Activated CD8-positive, alpha-beta T cell treated with anti-CD3 and anti-CD28 coated beads for 36 hours (primary cell): ENCODE measurements around the gene GRB10. TPM values are rescaled to one million over a fixed set of nuclear protein-coding genes. Genes with fewer than 3 reads are reported as not detected.

Experiments
- ATAC-seq: fragments of 200-7000 bp; cut with Tn5 transposase; one replicate; pipeline ENCODE4 v1.10.0; 2021; ENCODE audit warnings: mild to moderate bottlenecking, moderate library complexity
- CTCF ChIA-PET: fragments of 350-600 bp; sonication (Branson Sonifier 250); formaldehyde crosslinking; loops from one replicate; lab custom pipeline; 2021; ENCODE audit warnings: antibody characterized with exemption; lab: Charles Lee
- POLR2A ChIA-PET: fragments of 350-600 bp; sonication (Branson Sonifier 250); formaldehyde crosslinking; loops from one replicate; lab custom pipeline; 2021; ENCODE audit warnings: antibody characterized with exemption; lab: Charles Lee
- DNase-seq: peaks from one replicate; pipeline ENCODE4 v3.0.0-alpha.2; 2020
- H3K27ac Mint-ChIP-seq: one replicate; pipeline ENCODE4 v1.8.0; 2021; ENCODE audit warnings: mild to moderate bottlenecking, mixed read lengths
- H3K27me3 Mint-ChIP-seq: one replicate; pipeline ENCODE4 v1.8.0; 2021; ENCODE audit warnings: mixed read lengths
- H3K36me3 Mint-ChIP-seq: one replicate; pipeline ENCODE4 v1.8.0; 2021; ENCODE audit warnings: low read depth, mixed read lengths
- H3K4me1 Mint-ChIP-seq: one replicate; pipeline ENCODE4 v1.8.0; 2021; ENCODE audit warnings: low read depth, mixed read lengths
- H3K4me3 Mint-ChIP-seq: one replicate; pipeline ENCODE4 v1.8.0; 2021; ENCODE audit warnings: mild to moderate bottlenecking, moderate library complexity, mixed read lengths
- H3K9me3 Mint-ChIP-seq: one replicate; pipeline ENCODE4 v1.8.0; 2021; ENCODE audit warnings: mixed read lengths
- intact Hi-C: fragments of 100-400 bp; cut with micrococcal nuclease; formaldehyde crosslinking; loops from one replicate; pipeline ENCODE4 v1.10.0; 2022
- total RNA-seq, 2 experiments: library from RNA; stranded (reverse); gene quantifications; one replicate each; pipeline ENCODE4 v1.2.3, GENCODE V29; 2021
- TF ChIP-seq, protein P1 (sequence below): fragments of 200-600 bp; IDR thresholded peaks from one replicate; pipeline ENCODE4 v1.8.0; 2022; ENCODE audit warnings: antibody characterized with exemption, mild to moderate bottlenecking

The GRB10 gene
- total RNA-seq, 2 experiments from 2014 or later: 5.6 to 6.9 TPM

DNA sequence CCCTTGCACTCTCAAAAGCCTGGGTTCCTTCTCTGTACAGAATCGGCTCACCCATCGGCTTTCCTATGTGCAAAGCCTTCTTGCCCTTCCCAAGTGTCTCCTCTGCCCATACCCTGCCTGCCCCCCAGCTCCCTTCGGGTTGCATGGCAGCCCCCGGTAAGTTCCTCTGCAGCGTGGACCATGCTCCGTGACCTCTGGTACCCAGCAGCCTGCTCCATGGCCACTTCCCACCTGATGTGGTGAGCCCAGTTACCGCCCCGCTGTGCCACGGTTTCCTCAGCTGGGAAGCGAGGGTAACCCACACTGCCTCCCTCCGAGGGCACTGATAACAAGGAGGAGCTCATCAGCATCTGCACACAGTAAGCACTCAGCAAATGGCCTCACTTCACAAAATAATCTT, 110.7 kb downstream of the GRB10 start:
- TF ChIP-seq, protein P1, sequence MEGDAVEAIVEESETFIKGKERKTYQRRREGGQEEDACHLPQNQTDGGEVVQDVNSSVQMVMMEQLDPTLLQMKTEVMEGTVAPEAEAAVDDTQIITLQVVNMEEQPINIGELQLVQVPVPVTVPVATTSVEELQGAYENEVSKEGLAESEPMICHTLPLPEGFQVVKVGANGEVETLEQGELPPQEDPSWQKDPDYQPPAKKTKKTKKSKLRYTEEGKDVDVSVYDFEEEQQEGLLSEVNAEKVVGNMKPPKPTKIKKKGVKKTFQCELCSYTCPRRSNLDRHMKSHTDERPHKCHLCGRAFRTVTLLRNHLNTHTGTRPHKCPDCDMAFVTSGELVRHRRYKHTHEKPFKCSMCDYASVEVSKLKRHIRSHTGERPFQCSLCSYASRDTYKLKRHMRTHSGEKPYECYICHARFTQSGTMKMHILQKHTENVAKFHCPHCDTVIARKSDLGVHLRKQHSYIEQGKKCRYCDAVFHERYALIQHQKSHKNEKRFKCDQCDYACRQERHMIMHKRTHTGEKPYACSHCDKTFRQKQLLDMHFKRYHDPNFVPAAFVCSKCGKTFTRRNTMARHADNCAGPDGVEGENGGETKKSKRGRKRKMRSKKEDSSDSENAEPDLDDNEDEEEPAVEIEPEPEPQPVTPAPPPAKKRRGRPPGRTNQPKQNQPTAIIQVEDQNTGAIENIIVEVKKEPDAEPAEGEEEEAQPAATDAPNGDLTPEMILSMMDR: no peak
- H3K4me1 Mint-ChIP-seq: no peaks in the 10 kb centered on the region

DNA sequence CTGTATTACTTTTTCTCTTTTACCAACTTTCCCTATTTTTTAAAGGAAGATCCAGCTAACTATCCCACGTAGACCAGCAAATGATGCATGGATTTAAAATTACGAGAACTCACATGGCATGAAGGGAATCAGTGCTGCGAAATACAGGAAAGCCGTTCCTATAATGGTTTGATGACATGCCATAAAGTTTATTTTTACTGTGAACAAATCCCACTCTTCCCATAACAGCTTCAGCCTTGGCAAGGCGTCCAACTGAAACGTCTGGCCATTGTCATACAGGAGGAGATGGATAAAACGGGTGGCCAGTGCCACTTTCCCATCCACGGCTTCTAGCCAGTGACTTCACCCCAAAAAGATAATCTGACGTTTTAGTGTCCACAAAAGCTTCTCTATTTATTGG, 111.3 kb downstream of the GRB10 start:
- Mint-ChIP-seq H3K36me3 (no peaks in the 10 kb centered on the region), H3K27ac (no peak overlapping the region), H3K27me3 (peaks cover 1% of the 10 kb centered on the region), H3K4me3 (no peak overlapping the region), H3K9me3 (no peaks in the 10 kb centered on the region), H3K4me1 (no peaks in the 10 kb centered on the region)
- intact Hi-C loops: loop anchor here (10.0 kb wide), 1 partner anchor 577 kb away; the partner anchor contains the start of gene ZPBP
- POLR2A ChIA-PET: no interaction called here
- ATAC-seq: no peak
- no peak for DNase-seq
- CTCF ChIA-PET: interaction anchor here (1.1 kb wide), 1 partner anchor 38 kb away, joined by 3 read pairs; no protein-coding TSS in a partner anchor
- TF ChIP-seq, protein P1: no peak

More for the DNA sequence above, 110.7 kb downstream of the GRB10 start:
- H3K4me3 Mint-ChIP-seq: no peak overlapping the region
- DNase-seq (no peak), ATAC-seq (no peak)
- H3K36me3 Mint-ChIP-seq: no peaks in the 10 kb centered on the region
- H3K27me3 Mint-ChIP-seq: peaks cover 1% of the 10 kb centered on the region
- ChIA-PET POLR2A (no interaction called here), CTCF (interaction anchor here (1.6 kb wide), 1 partner anchor 44 kb away, joined by 3 read pairs; no protein-coding TSS in a partner anchor)
- H3K9me3 Mint-ChIP-seq: no peaks in the 10 kb centered on the region
- H3K27ac Mint-ChIP-seq: no peak overlapping the region
- intact Hi-C loops: loop anchor here (10.0 kb wide), 1 partner anchor 577 kb away; the partner anchor contains the start of gene ZPBP

GRCh38 chr7:50669890-50670289, 112.8 kb downstream of the GRB10 start:
- no peak overlapping the region for H3K27ac Mint-ChIP-seq
- no peaks in the 10 kb centered on the region for H3K9me3 Mint-ChIP-seq
- H3K4me3 Mint-ChIP-seq: no peak overlapping the region
- TF ChIP-seq, protein P1: no peak
- H3K4me1 Mint-ChIP-seq: peaks cover 4% of the 10 kb centered on the region
- H3K36me3 Mint-ChIP-seq: no peaks in the 10 kb centered on the region
- ChIA-PET POLR2A (no interaction called here), CTCF (no interaction called here)
- peaks cover 1% of the 10 kb centered on the region for H3K27me3 Mint-ChIP-seq
- ATAC-seq (no peak), DNase-seq (no peak)
- intact Hi-C loops: loop anchor here (10.0 kb wide), 1 partner anchor 575 kb away; the partner anchor contains the start of gene ZPBP

DNA sequence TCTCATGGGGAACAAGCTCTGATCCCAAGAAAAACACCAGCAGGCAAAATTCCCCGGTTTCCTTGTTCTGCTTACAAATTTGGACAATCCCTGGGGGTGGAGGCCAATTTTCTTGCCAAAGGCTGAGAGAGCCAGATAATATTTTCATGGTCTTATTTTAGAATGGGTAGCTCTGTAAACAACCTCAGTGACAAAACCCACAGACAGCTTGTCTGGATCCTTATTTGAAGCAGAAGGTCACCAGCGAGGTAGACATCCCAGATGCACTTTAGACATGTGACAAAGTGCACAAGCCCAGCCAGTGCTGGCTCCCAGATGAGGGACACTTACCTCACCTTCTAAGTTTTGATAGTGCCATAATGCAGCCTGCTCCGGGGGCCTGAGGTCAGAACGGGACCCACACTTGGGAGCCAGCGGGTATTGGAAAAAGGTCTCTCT, 114.9 kb downstream of the GRB10 start:
- Mint-ChIP-seq H3K4me3 (no peak overlapping the region), H3K27me3 (no peaks in the 10 kb centered on the region), H3K4me1 (peaks cover 22% of the 10 kb centered on the region), H3K9me3 (no peaks in the 10 kb centered on the region), H3K27ac (no peak overlapping the region), H3K36me3 (no peaks in the 10 kb centered on the region)
- TF ChIP-seq, protein P1: no peak
- ATAC-seq (no peak), DNase-seq (no peak)
- intact Hi-C loops: no loop called here
- CTCF ChIA-PET: no interaction called here
- POLR2A ChIA-PET: no interaction called here

DNA sequence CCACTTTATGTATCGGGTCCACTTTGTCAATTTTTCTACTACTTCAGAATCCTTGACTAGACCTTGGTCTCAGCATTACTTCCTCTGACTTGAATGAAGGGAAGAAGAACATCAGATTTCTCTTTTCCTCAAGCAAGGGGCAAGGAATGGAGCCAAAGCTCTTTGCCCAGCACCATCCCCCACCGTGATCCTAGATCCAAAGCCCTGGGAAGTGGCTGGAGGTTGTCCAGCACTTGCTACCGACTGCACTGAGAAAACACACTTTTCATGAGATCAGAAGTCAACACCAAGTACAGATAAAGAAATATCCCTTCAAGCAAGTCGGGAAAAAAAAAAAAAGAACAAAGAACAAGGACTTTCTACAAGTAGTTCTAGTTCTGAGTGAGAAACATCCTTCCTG, 115.4 kb downstream of the GRB10 start:
- Mint-ChIP-seq H3K27ac (no peak overlapping the region), H3K4me3 (no peak overlapping the region), H3K4me1 (peaks cover 26% of the 10 kb centered on the region), H3K27me3 (no peaks in the 10 kb centered on the region), H3K9me3 (no peaks in the 10 kb centered on the region), H3K36me3 (no peaks in the 10 kb centered on the region)
- TF ChIP-seq, protein P1: no peak
- DNase-seq (no peak), ATAC-seq (no peak)
- CTCF ChIA-PET: no interaction called here
- POLR2A ChIA-PET: no interaction called here
- intact Hi-C loops: no loop called here
